Left renal pelvis (tissue), 4 donors: ENCODE results near the gene RPL4. TPM values are rescaled to one million over a fixed set of nuclear protein-coding genes. Genes with fewer than 3 reads are reported as not detected.
"Not testable (repeated sequence)": the region's sequence is repeated elsewhere in the genome, so short reads cannot be mapped to it uniquely, and the experiment has no call there.

Experiments
- DNase-seq, 4 donors: peaks; one replicate each; pipeline ENCODE4 v3.0.0-alpha.2; 2013; ENCODE audit warnings: low read depth in 4 of 4, low spot score in 3 of 4
- polyA plus RNA-seq, 4 donors: library from polyadenylated mRNA; unstranded; fragments of 120-200 nt; gene quantifications; one replicate each; pipeline ENCODE4 v1.2.1, GENCODE V29; 2013; ENCODE audit not compliant: insufficient read length in 4 of 4

RPL4 gene
- polyA plus RNA-seq, 4 donors: 3,566 to 3,771 (median 3,668) TPM

DNA sequence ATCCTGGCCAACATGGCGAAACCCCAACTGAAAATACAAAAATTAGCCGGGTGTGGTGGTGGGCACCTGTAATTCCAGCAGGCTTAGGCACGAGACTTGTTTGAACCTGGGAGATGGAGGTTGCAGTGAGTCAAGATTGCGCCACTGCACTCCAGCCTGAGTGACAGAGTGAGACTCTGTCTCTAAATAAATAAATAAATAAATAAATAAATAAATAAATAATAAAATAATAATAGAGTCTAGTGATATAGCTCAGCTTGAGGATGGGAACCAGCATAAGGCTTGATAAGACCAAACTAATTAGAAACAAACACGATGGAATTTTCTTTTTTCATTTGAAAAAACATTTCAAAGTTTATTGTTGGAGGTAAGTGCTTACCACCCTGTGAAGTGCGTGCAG is 43.4 kb downstream of the RPL4 start:
- not testable (repeated sequence) for DNase-seq

DNA sequence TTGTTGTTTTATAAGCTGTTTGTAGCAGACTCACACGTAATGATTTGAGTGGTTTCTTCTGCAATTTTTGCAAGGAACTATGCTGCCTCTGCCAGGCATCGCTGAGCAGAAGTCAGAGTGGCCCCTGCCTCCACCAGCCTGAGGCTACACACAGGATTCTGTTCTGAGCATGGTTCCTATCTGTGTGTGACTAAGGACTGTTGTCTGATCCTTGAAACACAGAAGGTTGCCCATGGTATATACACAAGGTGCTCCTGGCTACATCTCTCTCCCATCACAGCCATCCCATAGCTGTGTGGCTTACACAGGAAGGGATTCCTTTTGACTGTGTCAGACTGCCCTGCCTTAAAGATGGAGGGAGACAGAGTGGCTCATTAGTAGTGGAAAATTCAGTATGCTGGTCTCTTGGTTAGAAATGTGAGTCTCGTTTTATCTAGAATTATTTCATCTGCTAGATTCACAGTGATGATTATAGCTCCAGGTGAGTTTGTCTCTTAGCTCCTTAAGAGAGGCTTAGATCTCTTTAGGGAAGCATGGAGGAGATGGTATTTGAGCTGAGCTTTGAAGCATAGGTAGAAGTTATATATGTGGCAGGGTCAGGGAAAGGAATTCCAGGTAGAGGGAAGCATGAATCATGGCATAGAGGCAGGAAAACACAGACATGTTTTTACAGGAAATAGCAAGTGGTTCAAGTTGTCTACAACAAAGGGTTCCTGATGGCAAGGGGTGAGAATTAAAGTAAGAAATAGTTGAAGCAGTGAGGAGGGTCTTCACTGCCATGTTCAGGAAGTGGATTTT is 44.6 kb downstream of the RPL4 start:
- no peak for DNase-seq

DNA sequence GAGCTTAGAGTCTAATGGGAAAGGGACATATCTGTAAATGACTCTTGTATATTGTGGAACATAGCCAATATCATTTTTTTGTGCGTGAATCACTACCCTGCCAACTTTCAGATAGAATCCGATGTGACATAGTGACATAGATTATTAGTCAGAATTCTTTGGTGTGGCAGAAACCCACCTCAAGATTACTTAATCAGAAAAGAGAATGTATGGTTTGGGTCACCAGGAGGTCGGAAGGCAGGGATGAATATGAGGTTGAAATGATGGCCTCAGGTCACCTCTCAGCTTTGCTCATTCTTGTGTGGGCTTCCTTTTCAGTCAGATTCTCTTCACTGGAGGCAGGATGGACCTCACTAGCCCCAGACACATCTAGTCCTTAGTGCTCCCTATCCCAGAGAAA is 48.4 kb downstream of the RPL4 start:
- DNase-seq: no peak

DNA sequence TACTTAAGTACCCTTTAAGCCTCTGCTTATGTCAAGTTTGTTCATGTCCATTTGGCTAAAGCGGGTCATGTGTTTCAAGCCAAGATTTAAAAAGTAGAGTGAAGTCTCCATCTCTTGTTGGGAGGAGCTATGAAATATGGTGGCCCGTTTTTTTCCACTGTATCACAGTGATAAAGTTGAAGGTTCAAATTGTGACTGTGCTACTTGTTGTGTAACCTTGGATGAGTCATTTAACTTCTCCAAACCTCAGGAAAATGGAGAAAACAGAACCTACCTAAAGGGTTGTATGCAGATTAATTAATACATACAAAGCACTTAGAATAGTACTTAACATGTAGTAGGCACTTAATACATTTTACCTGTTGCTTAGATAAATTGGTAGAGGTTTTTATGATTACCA is 50.5 kb downstream of the RPL4 start:
- no peak for DNase-seq

DNA sequence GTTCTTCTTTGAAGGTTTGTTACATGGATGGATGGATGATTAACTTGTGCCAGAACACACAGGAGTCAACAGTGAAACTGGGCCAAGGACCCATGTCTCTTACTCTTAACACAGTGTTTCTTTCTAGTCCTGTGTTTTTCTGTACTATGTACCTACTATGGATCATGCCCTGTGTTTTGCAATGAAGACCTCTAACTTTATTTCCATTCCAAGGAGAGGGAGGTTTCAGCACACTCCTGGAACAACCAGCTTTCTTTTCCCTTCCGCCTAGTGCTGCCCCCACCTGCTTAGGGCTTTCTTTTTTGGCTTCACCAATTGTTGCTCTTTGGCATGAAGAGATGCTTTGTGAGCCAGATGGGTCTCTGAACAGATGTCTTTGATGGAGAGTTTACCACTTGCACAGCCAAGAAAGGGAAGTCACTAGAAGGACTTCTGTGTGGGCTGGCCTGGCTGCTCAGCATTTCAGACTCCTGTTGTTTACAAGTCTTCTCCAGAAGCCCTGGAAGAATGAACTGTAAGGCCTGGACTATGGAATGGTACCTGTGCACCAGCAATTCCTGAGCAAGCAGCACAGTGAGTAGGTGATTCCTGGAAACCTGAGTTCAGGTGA is 51.6 kb downstream of the RPL4 start:
- no peak for DNase-seq

DNA sequence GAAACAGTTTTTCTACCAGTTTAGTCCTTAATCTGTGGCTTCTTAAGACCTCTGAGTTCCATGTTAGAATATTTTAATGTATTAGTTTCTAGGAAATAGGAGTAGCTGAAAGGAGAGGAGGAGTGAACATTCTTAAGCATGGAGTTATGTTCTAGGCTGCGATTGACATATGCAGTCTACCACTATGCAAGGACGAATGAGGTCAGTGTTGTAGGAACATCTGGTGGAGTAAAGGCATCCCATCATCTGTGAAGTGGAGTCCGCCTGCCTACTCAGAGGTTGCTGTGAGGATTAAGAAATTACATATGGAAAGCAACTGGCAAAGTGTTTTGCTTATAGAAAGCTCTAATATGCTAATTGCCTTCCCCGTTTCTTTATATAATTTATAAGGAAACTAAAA is 52.2 kb downstream of the RPL4 start:
- no peak for DNase-seq

Other genes starting within 250 kb of the RPL4 start
- gene DIS3L, start 211.3 kb downstream of the RPL4 start, polyA plus RNA-seq: 10 to 100 TPM; 31.6 to 45.6 (median 44.5) TPM
- gene TIPIN, start 148.2 kb downstream of the RPL4 start, polyA plus RNA-seq: 10 to 100 TPM; 13.2 to 19.6 (median 17.9) TPM
- 10 to 100 TPM; 48.4 to 55.6 (median 52.5) TPM for gene MAP2K1, start 117.9 kb downstream of the RPL4 start, polyA plus RNA-seq
- gene SNAPC5, start 7.1 kb downstream of the RPL4 start, polyA plus RNA-seq: 10 to 100 TPM; 33.2 to 41.0 (median 38.7) TPM
- gene ZWILCH, start 471 bp upstream of the RPL4 start, polyA plus RNA-seq: 10 to 100 TPM; 24.7 to 29.9 (median 26.1) TPM
- under 1 TPM; 0.15 to 0.50 (median 0.24) TPM for gene LCTL, start 61.1 kb upstream of the RPL4 start, polyA plus RNA-seq
- gene SMAD6, start 197.4 kb upstream of the RPL4 start, polyA plus RNA-seq: 10 to 100 TPM; 13.8 to 50.2 (median 26.8) TPM